ENCODE measurements around the gene ITGB6.
A peak's percentile ranks its signal among the peaks of the same experiment; 100 is the strongest.

The ITGB6 gene

DNA sequence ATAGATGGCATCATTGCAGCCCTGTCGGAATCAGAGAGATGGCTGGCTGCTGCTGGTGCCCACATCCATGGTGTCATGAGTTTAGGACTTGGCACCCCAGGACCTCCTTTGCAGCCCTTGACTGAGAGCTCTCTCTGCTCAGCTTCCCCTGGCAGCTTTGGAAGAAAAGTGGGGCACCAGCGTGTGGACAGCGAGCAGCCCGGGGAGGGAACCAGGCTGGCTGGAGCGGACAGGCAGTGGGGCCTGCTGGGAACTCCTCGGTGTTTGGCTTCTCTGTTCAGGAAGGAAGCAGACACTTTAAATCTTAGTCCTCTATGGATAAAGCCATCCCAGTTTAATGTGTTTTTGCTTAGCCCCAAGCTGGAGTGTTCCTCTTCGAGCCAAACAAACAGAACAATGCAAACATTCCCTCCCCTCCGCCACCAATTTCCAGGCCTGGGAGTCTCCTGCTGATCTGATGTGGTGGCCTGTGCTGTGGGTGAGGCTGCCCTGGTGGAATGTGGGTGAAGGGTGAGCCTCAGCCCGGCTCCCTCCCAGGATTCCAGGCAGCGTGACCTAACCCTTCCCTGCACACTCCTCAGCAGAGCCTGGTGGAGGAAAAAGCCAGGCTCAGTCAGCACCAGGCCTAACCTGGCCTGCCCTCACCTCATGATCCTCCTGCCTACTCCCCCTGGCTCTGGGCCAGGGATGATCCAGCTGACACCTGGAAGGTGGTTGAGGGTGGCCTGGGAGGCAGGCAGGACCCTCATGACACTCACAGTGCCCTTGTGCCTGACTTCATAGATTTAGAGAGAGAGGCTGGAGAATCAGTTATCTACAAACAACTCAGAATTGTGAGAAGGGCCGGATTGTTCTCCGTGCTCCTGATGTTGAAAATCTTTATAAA is 21.6 kb upstream of the ITGB6 start:
- no peak for DNase-seq (ENCODE audit: low read depth)

DNA sequence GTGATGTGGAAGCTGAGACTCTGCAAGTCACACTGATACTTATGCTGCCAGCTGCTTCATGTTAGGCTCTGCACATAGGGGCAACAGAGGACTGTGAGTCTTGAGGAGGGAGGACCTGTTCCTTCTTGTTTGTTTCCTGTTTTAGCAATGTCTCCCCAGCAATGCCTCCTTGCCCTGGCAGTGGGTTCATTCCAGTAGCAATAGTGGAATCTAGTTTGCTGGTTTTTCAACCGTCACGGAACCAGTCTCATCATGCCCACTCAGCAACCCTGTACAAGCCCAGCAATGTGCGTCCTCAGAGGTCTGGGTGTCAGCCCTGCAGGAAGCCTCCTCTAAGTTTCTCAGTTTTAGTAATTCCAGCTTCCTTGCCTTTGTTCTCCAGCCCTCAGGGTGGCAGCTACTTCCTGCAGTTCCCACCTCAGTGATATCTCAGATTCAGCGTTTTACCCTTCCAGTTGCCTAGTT is 20.5 kb upstream of the ITGB6 start:
- no peak for DNase-seq (ENCODE audit: low read depth)

DNA sequence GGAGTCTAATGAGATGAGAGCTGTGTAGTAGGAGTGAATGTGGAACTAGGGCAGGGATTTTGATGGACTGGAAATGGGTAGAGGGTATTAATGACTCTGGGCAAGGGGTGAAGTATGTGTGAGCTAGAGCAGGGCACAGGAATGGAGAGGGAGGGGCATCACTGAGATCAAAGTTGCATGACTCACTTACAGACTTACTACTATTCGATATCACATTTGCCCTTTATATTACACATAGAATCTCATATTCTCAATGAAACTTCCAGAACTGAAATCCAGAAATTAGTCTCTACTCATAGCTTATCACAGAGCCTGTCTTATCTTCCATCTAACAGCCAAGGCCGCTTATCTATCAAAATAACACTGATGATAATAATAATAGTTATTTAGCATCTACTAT is 20.0 kb upstream of the ITGB6 start:
- no peak for DNase-seq (ENCODE audit: low read depth)

DNA sequence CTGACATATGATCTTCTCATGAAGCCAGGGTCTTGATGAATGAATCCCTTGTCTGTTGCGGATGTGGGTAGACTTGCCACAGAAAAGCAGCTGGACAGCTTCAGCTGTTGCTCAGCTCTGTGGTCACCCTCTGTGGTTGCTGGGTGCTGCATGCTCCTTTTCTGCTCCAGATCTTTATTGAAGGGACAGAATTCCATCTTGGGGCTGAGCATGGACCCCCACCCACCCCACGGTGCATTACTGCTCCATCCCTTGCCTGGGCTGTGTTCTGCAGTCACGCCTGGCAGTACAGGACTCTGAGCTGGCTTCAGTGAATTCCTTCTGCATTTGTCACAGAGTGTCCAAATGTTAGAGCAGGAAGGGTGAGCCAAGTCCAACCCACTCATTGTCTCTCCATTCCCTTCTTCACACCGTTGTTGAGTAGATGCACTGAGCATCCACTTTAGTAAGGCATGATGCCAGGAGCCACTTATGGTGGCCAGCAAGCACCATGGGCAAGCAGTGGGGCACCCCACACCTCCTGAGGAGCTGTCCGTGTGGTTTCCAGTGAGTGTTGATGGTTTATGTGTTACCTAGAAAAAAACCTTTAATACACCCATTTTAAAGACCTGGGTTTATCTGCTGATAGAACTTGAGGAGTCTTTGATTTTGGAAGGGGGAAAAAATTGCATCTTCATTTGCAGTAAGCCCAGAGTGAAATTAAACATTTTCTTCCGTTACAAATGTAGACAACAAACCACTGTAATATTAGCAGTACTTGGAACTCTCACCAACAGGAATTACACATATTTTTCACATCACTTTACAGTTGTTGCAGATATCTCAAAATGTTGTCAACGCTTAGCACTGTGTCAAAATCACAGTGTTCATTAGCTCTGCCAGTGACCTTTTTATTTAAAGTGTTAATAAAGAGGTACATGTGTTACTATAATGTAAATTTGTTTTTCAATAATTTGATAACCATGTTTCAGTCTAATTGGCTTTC is 14.7 kb upstream of the ITGB6 start:
- no peak for DNase-seq (ENCODE audit: low read depth)

DNA sequence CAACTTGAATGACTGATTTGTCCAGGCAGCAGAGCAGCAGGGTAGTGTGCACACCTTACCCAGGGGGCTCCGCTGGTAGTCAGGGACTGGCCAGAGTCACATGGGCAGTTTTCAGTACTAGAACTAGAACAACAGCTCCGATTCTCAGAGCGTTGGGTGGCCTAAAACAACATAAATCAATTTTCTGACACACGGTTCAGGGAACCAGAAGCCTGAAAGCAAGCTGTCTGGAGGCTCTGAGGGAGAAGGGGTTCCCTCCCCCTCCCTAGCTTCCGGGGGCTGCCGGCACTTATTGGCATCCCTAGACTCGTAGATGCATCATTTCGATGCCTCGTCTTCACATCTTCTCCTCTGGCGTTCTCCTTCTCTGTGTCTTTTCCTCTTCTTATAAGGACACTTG is 13.4 kb upstream of the ITGB6 start:
- no peak for DNase-seq (ENCODE audit: low read depth)

DNA sequence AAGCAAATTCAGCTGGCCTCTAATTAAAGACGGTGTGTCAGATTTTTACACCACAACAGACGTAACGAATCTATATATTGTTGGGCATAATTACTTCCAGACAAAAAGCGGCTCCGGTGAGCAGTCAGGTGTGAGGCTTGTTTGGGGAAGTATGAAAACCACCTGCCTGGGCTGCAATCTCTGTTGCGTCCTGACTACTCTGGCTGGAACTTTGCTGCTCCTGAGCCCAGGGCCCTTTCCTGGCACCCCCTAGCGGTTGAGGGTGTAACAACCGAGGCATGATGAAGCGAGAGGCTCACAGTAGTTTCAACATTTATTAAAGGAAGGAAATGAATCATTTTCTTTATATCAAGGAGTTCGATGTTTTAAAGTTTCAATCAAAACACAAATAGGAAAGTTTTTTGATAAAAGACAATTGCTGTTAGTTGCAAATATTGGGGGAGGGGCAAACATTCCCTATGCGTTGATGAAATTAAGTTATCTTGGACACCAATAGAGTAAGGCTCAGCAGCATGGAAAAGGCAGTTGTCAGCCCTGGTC is 10.6 kb upstream of the ITGB6 start:
- DNase-seq (ENCODE audit: low read depth): peak; percentile 55

DNA sequence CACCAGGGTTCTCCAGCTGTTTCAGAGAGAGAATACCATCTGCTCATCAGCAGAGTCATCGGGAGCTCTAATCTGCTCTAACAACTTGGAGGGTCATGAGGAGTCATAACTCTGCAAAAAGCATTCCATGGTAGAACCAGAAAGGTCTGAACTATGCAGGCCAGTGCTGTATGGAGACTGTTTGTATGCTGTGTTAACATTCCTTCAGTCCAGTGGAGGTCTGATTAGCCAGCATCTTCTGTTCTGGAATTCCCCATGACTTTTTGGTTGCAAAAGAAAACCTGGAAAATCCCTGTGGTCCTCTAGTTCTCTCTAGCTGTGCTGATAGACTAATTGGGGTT is 9.4 kb upstream of the ITGB6 start:
- no peak for DNase-seq (ENCODE audit: low read depth)

DNA sequence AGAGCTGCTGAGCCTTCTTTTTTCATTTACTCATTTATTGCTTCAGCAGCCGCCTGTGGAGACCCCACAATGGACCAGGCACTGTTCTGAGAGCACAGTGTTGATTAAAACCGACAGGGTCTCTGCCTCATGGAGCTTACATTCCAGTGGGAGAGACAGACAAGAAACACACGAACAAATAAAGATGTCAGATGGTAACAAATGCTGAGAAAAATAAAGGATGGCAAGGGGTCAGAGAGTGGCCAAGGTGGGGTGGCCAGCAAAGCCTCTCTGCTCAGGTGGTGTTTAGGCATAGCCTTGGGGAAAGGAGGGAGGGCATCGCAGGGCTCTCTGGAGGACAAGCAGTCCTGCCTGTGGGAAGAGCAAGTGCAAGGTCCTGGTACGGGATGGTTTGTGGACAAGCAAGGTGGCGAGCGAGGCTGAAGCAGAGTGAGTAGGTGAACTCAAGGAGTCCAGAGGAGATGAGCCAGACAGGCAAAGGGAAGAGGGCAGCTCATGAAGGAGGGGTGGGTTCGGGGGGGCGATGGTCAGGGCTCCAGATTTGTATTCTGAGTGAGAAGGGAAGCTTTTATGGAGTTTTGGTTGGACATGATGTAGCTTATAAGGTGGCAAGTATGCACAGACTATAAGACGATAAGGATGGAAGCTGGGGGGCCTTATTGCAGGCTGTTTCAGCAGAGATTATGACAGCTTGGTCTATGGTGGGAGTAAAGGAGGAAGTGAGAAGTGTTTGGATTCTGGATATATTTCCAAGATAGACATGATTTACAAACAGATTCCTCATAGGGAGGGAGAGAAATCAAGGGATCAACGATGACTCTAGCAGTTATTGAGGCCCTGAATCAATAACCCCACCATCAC is 8.8 kb upstream of the ITGB6 start:
- no peak for DNase-seq (ENCODE audit: low read depth)

DNA sequence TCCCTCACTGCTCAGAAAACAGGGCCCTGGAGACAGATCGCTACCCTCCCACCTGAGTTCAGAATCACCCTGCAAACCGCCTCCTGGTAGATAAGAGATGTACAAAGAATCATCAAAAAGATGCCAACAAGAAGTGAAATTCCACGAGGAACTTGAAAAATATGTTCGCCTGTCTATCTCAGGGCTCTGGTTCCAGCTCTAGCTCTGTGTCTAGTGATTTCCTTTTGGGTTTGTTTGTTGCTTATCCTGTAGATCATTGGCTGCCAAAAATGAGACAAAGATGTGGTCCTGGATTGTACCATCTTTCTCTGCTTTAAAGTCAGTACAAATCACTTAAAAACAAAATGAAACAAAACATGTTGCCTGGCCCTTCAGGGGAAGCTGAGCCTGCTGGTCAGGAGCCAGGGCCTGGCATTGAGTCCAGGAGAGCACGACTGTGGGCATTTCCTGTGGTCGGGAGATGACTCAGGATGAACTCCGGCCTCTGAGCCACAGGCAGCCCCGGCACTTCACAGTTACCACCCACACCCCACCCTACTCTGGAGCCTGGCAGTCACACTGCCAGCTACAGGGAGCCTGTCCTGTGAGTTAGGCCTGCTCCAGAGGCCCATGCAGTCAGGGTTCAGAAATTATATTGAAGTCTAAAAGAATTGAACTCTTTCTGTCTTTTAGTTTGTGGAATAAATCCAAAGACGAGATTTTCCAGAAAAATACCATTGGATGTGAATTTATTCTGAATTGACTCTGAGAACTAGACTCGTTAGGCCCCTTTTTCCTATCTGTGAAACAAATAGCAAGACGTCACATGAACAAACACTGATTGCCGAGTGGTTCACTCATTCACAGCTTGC is 8.0 kb upstream of the ITGB6 start:
- DNase-seq (ENCODE audit: low read depth): no peak

DNA sequence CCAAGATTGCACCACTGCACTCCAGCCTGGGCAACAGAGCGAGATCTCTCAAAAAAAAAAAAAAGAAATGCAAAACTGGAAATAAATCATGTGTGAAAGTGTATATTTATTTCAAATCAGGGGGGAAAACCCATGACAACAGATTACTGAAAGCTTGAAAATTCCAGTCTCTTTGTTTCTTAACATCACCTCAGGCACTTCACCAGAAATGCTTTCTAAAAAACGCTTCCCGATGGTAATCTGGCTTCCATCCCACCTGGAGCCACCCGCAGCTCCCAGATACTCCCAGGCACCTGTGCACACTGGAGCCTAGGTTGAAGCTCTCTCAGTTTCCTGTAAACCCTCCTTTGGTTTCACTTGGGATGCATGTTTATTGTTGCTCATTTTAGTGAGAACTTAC is 7.2 kb upstream of the ITGB6 start:
- DNase-seq (ENCODE audit: low read depth): no peak

DNA sequence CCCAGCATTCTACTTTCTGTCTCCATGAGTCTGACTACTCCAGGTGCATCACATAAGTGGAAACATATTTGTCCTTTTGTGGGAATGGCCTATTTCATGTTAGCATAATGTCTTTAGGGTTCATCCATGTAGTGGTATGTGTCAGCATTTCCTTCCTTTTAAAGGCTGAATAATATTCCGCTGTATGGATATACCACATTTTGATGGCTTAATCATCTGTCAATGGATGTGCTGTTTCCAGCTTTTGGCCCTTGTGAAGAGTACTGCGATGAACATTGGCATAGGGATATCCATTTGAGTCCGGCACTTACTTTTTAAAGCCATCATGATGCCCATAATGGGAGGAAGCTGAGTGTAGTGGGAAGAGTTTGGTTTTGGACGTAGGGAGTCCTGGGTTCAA is 6.4 kb upstream of the ITGB6 start:
- DNase-seq (ENCODE audit: low read depth): no peak

DNA sequence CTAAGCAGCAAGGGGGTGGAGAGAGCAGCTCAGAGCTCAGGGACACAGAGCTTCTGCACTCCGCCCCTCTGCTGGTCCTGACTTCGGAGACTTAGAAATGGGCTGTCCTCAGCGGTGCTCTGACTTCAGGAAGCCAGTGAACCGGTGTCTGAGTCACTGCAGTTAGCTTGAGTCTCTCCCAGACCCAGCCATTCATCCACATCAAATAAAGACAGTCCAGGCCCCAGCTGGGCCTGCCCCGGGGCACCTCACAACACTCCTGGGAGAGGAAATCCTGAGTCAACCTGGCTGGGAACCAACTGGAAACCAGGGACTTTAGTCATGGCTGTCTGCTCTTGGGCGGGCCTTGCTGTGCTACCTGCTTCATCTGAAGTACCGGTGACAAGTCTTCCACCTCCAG is 5.4 kb upstream of the ITGB6 start:
- DNase-seq (ENCODE audit: low read depth): no peak

DNA sequence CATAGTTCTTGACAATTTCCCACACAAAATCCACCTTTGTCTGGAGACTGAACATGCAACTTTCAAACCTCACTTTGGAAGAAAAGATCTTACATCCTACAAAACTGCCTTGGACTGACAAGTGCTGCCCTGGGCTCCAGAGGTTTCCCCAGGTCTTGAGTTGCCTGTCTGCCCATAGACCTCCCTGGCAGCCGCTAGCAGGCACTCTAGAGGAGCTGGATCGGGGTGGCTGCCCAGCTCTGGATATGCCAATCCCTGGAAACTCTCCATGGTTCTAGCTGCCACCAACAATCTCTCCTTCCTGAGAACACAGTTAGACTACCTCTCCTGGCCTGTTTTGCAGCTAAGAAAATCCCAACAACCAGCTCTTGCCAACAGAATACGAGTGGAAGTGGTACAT is 3.4 kb upstream of the ITGB6 start:
- no peak for DNase-seq (ENCODE audit: low read depth)

DNA sequence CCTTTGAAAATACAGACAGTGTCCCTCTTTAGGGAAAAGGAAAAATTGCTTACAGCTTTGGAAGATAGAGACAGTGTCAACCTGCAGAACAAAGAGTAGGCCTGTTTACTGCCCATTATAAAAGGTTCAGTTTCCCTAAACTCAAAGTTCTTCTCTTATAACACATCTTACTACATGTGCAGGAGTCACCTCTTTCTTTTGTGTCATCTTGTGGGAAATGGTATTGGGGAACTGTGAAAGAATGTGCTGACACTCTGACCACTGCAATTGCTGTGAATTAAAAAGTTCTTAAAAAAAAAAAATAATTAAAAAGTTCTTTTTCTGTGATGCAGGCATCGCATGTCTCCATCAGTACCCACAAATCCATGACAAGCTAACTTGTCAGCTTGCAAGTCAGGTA is 2.9 kb upstream of the ITGB6 start:
- no peak for DNase-seq (ENCODE audit: low read depth)

DNA sequence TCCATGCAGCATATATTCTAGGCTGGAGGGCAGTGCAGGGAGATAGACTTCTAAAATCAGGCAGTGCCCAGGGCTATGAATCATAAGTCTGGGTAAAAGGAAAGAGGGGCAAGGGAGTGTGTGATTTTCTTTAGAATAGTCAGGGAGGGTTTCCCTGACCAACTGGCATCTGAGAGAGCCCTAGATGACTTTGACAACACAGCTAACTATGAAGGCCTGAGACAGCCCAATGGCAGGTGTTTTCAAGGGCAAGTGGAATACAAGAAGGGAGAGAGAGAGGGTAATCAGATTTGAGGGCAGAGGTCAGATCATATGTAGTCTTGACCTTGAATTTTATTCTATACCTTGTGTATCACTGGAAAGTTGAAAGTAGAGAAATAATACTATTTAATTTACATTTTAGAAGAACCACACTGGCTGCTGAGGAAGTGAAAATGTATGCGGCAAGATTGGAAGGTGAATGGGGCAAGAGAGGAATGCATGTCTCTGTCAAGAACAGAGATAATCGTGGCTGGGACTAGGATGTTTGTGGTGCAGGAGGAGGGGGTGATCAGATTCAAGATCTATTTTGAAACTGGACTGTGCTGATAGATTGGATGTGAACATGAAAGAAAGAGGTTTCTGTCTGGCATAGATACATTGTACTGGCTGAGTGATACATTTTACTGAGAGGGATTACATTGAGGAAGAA is 1.9 kb upstream of the ITGB6 start:
- no peak for DNase-seq (ENCODE audit: low read depth)

DNA sequence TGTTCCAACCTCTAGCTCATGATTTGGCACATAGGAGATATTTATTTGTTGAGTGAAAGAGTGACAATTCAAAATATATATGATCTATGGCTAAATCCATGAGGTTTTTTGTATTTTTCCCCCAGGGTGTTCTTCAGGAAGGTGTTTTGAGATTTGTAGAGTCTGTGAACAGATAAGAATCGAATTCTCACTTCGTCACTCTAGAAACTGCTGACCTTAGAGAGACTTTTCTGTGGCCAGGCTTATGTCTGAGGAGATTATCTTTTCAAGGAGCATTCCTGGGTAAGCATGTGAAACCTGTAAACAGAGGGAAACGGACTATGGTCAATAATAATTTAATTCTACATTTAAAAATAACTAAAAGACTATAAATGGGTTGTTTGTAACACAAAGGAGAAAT is 849 bp upstream of the ITGB6 start:
- DNase-seq (ENCODE audit: low read depth): no peak

DNA sequence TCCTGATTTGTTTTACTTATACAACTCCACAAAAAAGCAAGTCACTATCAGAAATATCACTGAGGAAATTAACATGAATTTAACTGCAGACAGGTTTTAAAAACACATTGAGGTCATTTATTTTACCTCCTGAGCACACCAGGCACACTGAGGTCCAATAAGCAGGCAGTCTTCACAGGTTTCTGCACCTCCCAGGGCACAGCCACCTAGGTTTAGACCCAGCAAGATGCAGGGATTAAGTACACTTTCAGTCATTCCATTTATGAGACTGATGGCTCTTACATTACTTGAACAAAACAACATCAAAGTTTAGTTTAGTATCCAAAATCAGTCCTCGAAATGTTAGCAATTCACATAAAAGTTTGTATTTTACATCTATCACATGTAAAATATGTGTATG is 1.0 kb downstream of the ITGB6 start:
- no peak for DNase-seq (ENCODE audit: low read depth)

DNA sequence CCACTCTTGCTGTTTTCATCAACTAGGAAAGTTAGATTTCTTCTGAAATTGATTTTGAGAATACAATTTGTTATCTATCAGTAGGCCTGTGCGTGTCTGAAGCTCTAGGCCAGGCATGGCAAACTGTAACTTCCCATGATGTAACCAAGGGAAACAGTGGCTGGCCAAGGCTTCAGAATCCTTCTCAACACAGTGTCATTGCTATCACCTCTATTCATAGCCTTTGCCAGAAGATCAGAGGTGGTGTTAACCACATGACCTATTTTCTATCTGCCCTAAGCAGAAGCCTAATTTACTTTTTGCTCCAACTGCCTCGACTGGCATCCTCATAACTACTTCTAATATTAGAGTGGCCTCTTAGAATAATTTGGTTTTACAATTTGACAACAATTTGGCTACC is 2.5 kb downstream of the ITGB6 start:
- no peak for DNase-seq (ENCODE audit: low read depth)

DNA sequence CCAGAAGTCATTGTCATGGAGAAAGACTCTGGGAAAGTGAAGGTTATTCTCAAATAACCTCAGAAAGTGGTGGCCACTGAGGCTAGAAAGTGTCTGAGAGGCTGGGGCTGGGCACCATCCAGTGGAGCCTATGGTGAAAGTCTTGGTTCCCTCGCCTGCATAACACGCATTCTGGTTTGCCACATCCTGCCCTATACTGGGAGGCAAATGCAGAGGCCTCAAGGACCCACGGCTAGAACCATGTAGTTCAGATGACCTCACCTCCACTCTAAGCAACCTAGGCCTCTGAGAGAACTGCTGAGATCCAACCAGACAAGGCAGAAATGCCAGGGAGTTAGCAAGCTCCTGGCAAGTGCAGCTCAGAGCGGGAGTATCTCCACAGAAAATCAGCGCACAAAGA is 5.1 kb downstream of the ITGB6 start:
- DNase-seq (ENCODE audit: low read depth): no peak

DNA sequence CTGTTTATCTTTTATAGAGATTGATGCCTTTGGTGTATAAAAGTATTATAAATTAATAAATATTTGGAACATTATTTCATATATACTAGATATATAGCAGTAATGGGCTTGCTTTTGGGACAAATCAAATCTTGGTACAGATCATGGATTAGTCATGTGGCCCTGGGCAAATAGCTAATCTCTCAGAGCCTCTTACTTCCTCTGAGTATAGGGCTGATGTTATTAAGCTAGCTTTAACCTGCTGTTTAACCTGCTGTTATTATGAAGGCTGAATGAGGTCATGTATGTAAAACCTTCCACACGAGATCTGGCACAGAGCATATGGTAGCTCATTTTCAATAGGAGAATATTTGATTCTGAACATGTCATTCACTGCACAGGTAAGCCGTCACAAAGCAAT is 5.7 kb downstream of the ITGB6 start:
- no peak for DNase-seq (ENCODE audit: low read depth)
